ENCODE results near the gene CFDP1. TPM values are rescaled to one million over a fixed set of nuclear protein-coding genes. Genes with fewer than 3 reads are reported as not detected.
A peak's percentile ranks its signal among the peaks of the same experiment; 100 is the strongest.

Gene CFDP1
- total and polyA plus RNA-seq, 2 of the 13 experiments (the other 11 are each of a cell fraction or from before 2014, with no cell fraction given): 78.6 to 153 TPM

- TF ChIP-seq ZNF782 (CRISPR knock-in tag; IDR thresholded peaks at IDR 0.05; ENCODE audit: borderline replicate concordance) (no peak), KDM5A (IDR thresholded peaks at IDR 0.05; ENCODE audit: borderline replicate concordance, low read length) (0 out of 2 replicates have a peak, but pooled peaks have one; percentile 41), ZNF20 (CRISPR knock-in tag; IDR thresholded peaks at IDR 0.05) (0 out of 2 replicates have a peak, but pooled peaks have one; percentile 57), MTA1 (CRISPR knock-in tag; IDR thresholded peaks at IDR 0.05; ENCODE audit: borderline replicate concordance) (no peak), KDM5B (CRISPR knock-in tag; IDR thresholded peaks at IDR 0.05; ENCODE audit: borderline replicate concordance) (peak; percentile 66), SIX4 (CRISPR knock-in tag; IDR thresholded peaks at IDR 0.05) (0 out of 2 replicates have a peak, but pooled peaks have one; percentile 26), KLF12 (CRISPR knock-in tag; IDR thresholded peaks at IDR 0.05; ENCODE audit: borderline replicate concordance) (0 out of 2 replicates have a peak, but pooled peaks have one; percentile 1), ZNF646 (CRISPR knock-in tag; IDR thresholded peaks at IDR 0.05) (no peak; the same call in 1 of the 2 replicates), NRL (CRISPR knock-in tag; IDR thresholded peaks at IDR 0.05; ENCODE audit: borderline replicate concordance) (0 out of 2 replicates have a peak, but pooled peaks have one; percentile 36), KLF13 (CRISPR knock-in tag; IDR thresholded peaks at IDR 0.05) (peak; percentile 66; the same call in 1 of the 2 replicates), ELF4 (CRISPR knock-in tag; IDR thresholded peaks at IDR 0.05; ENCODE audit: borderline replicate concordance) (no peak), ZNF713 (CRISPR knock-in tag; IDR thresholded peaks at IDR 0.05) (peak; percentile 77; the same call in 1 of the 2 replicates), ISL2 (CRISPR knock-in tag; IDR thresholded peaks at IDR 0.05) (0 out of 2 replicates have a peak, but pooled peaks have one; percentile 44), ZNF496 (CRISPR knock-in tag; IDR thresholded peaks at IDR 0.05; ENCODE audit: insufficient replicate concordance) (no peak), SETDB1 (CRISPR knock-in tag; IDR thresholded peaks at IDR 0.05; ENCODE audit: borderline replicate concordance) (no peak), TBX2 (CRISPR knock-in tag; IDR thresholded peaks at IDR 0.05; ENCODE audit: borderline replicate concordance) (peak; percentile 7; the same call in 1 of the 2 replicates), MXD1 (CRISPR knock-in tag; IDR thresholded peaks at IDR 0.05) (peak; percentile 78), SOX13 (IDR thresholded peaks at IDR 0.05) (no peak), SOX13 (CRISPR knock-in tag; conservative IDR thresholded peaks at IDR 0.05 in 1 of 2, IDR thresholded peaks at IDR 0.05 in 1 of 2) (0 out of 4 replicates have a peak, but pooled peaks of 1 of the 2 experiments have one; percentile 67), ETV5 (CRISPR knock-in tag; IDR thresholded peaks at IDR 0.05; ENCODE audit: borderline replicate concordance) (0 out of 2 replicates have a peak, but pooled peaks have one; percentile 7), NONO (IDR thresholded peaks at IDR 0.05) (no peak), NONO (CRISPR knock-in tag; conservative IDR thresholded peaks at IDR 0.05) (0 out of 2 replicates have a peak, but pooled peaks have one; percentile 37)
Observed at GRCh38 chr16:75264999-75265910, 168.0 kb downstream of the CFDP1 start (continued).

All from HepG2 (cell line).